ENCODE data around the gene REX1BD.

DNA sequence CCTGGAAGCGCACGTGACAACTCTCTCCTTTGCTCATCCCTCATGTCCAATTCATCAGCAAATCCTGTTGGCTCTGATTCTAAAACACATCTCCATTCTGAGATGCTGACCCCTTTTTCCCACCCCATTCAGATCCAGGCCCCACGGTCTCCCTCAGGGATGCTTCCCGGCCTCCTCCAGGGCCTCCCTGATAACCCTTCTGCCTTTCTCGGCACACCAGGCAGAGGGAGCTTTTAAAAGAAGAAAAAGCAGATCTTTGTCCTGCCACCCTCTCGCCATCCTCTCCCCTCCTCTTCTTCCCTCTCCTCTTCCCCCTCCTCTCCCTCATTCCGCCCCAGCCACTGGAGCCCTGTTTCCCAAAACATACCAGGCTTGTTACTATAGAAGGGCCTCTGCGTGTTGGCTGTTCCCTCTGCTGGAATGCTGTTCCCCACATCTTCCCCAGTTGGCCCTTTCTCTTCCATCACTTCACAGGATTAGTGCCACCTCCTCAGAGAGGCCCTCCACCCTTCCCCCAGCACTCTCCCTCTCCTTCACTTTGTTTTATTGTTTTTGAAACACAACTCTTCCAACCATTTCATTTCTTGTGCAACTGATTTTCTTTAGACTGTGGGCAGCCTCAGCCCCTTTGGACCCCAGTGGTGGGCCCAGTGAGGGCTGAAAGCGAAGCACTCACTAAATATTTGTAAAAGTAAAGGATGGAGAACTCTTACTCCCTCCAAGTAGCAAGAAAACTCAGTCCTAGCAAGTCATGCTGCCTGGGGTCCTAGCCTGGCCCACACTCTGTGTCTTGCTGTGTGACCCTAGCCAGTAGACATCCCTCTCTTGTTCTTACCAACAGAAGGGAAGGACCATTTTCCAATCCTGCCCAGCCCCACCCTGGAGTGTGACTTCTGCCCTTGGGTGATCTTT lies 20.5 kb downstream of the REX1BD start:
- TF ChIP-seq, protein P1, sequence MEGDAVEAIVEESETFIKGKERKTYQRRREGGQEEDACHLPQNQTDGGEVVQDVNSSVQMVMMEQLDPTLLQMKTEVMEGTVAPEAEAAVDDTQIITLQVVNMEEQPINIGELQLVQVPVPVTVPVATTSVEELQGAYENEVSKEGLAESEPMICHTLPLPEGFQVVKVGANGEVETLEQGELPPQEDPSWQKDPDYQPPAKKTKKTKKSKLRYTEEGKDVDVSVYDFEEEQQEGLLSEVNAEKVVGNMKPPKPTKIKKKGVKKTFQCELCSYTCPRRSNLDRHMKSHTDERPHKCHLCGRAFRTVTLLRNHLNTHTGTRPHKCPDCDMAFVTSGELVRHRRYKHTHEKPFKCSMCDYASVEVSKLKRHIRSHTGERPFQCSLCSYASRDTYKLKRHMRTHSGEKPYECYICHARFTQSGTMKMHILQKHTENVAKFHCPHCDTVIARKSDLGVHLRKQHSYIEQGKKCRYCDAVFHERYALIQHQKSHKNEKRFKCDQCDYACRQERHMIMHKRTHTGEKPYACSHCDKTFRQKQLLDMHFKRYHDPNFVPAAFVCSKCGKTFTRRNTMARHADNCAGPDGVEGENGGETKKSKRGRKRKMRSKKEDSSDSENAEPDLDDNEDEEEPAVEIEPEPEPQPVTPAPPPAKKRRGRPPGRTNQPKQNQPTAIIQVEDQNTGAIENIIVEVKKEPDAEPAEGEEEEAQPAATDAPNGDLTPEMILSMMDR (IDR thresholded peaks at IDR 0.05; ENCODE audit: poor library complexity, severe bottlenecking) = no peak
- no peak for TF ChIP-seq TAF1 (IDR thresholded peaks at IDR 0.05; ENCODE audit: low read depth)
